Spinal cord (tissue), 10 donors: ENCODE measurements around the gene STRN3. TPM values are rescaled to one million over a fixed set of nuclear protein-coding genes. Genes with fewer than 3 reads are reported as not detected.
A peak's percentile ranks its signal among the peaks of the same experiment; 100 is the strongest.
"Not testable (repeated sequence)": the region's sequence is repeated elsewhere in the genome, so short reads cannot be mapped to it uniquely, and the experiment has no call there.

Source experiments
- DNase-seq, 6 donors: peaks; one replicate each; pipeline versions ENCODE4 v3.0.0 to v3.0.0-alpha.2; 2013 to 2015; ENCODE audit warnings: low spot score in 6 of 6, low read depth in 4 of 6
- H3K27ac ChIP-seq: one replicate; pipeline ENCODE4 v1.5.1; 2013; ENCODE audit warnings: low read depth, low read length, control low read depth
- H3K27me3 ChIP-seq: one replicate; pipeline ENCODE4 v1.6.1; 2013; ENCODE audit warnings: low read length; ENCODE audit not compliant: control insufficient read depth, insufficient read depth
- H3K36me3 ChIP-seq: one replicate; pipeline ENCODE4 v1.6.1; 2013; ENCODE audit warnings: low read length; ENCODE audit not compliant: control insufficient read depth, insufficient read depth
- H3K4me1 ChIP-seq: one replicate; pipeline ENCODE4 v1.6.1; 2013; ENCODE audit warnings: low read length; ENCODE audit not compliant: control insufficient read depth, insufficient read depth
- H3K4me3 ChIP-seq: one replicate; pipeline ENCODE4 v1.5.1; 2013; ENCODE audit warnings: low read depth, low read length, control low read depth
- H3K9me3 ChIP-seq: one replicate; pipeline ENCODE4 v1.6.1; 2013; ENCODE audit warnings: low read length; ENCODE audit not compliant: control insufficient read depth, insufficient read depth
- WGBS: methylation state at CpG from one replicate; pipeline ENCODE4 v1.1.5; 2013; ENCODE audit warnings: missing lambda C conversion rate; ENCODE audit not compliant: insufficient coverage; 5-methylcytosine and 5-hydroxymethylcytosine counted together
- polyA plus RNA-seq, 2 donors: library from polyadenylated mRNA; unstranded; fragments of 120-200 nt; gene quantifications; one replicate each; pipeline ENCODE4 v1.2.1, GENCODE V29; 2013; ENCODE audit not compliant: insufficient read length in 2 of 2
- total RNA-seq, 2 donors: library from RNA; depleted of rRNA in 1 of 2; stranded (reverse); fragments of 120-200 nt in 1 of 2; fragments of >200 nt in 1 of 2; gene quantifications; one replicate each; pipeline versions ENCODE4 v1.2.3 to v1.2.4, GENCODE V29; 2013 to 2014
- donor health status: healthy.

The STRN3 gene
- total and polyA plus RNA-seq, 4 donors, result 31.6 to 72.7 (median 45.8) TPM

DNA sequence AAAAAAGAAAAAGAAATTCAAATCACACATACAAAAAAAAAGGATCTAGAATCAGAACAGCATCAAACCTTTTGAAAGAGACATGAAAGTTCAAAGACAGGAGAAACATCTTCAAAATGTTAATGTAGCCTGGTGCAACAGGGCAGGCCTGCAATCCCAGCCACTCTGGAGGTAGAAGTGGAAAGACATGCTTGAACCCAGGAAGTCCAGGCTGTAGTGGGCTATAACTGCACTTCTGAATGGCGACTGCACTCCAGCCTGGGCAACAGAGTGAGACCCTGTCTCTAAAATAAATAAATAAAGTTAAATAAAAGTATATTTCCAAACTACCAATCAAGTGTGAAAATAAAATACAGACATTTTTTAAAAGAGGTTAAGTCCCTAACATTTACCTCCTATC is 19.5 kb downstream of the STRN3 start:
- Histone ChIP-seq H3K27ac (no peak overlapping the region), H3K9me3 (no peaks in the 10 kb centered on the region), H3K4me1 (no peaks in the 10 kb centered on the region), H3K27me3 (no peaks in the 10 kb centered on the region), H3K36me3 (peaks cover 14% of the 10 kb centered on the region), H3K4me3 (no peak overlapping the region)
- DNase-seq, result no peak
- WGBS, result no CpG with 5 or more reads among the region's 1 CpG

DNA sequence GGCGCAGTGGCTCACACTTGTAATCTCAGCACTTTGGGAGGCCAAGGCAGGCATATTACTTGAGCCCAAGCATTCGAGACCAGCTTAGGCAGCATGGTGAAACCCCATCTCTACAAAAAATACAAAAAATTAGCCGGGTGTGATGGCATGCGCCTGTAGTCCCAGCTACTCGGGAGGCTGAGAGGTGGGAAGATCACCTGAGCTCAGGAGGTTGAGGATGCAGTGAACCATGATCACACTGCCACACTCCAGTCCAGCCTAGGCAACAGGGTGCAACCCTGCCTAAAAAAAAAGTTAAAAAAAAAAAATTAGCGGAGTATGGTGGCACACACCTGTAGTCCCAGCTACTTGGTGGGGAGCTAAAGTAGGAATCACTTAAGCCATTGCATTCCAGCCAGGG is 22.2 kb downstream of the STRN3 start:
- not testable (repeated sequence) for DNase-seq, H3K27me3 ChIP-seq, H3K4me1 ChIP-seq, H3K9me3 ChIP-seq, H3K27ac ChIP-seq, H3K4me3 ChIP-seq
- peaks cover 12% of the 10 kb centered on the region for H3K36me3 ChIP-seq
- WGBS, result 97% methylated on average over 5 of the region's 6 CpGs

DNA sequence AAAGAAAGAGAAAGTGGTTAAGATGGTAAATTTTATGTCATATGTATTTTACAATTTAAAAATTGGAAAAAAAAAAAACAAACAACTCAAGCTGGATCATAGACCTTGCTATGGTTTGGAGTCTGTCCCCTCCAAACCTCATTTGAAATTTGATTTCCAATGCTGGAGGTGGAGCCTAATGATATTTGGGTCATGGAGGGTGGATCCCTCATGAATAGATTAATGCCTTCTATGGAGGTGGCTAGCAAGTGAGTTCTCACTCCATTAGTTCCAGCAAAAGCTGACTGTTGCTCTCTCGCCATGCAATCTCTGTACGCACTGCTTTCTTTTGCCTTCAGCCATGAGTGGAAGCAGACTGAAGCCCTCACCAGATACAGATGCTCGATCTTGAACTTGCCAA is 22.9 kb downstream of the STRN3 start:
- WGBS, result 87% methylated on average over 3 of the region's 3 CpGs
- H3K4me1 ChIP-seq, result no peaks in the 10 kb centered on the region
- H3K27ac ChIP-seq, result no peak overlapping the region
- no peak overlapping the region for H3K4me3 ChIP-seq
- H3K36me3 ChIP-seq, result peaks cover 10% of the 10 kb centered on the region
- DNase-seq, result no peak
- H3K9me3 ChIP-seq, result peaks cover 3% of the 10 kb centered on the region
- H3K27me3 ChIP-seq, result no peaks in the 10 kb centered on the region

DNA sequence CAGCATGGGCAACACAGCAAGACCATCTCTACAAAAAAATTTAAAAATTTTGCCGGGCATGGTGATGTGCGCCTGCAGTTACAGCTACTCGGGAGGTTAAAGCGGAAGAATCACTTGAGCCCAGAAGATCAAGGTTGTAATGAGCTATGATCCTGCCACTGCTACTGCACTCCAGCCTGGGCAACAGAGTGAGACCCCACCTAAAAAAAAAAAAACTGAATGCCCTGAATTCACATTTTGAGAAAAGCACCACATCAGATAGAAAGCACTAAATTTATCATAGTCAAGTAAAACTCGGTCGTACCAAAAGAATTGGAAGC is 24.9 kb downstream of the STRN3 start:
- Histone ChIP-seq H3K4me1 (no peaks in the 10 kb centered on the region), H3K27me3 (no peaks in the 10 kb centered on the region), H3K27ac (no peak overlapping the region), H3K4me3 (no peak overlapping the region), H3K36me3 (peaks cover 7% of the 10 kb centered on the region), H3K9me3 (peaks cover 7% of the 10 kb centered on the region)
- WGBS, result 88% methylated on average over 6 of the region's 6 CpGs
- DNase-seq, result no peak

DNA sequence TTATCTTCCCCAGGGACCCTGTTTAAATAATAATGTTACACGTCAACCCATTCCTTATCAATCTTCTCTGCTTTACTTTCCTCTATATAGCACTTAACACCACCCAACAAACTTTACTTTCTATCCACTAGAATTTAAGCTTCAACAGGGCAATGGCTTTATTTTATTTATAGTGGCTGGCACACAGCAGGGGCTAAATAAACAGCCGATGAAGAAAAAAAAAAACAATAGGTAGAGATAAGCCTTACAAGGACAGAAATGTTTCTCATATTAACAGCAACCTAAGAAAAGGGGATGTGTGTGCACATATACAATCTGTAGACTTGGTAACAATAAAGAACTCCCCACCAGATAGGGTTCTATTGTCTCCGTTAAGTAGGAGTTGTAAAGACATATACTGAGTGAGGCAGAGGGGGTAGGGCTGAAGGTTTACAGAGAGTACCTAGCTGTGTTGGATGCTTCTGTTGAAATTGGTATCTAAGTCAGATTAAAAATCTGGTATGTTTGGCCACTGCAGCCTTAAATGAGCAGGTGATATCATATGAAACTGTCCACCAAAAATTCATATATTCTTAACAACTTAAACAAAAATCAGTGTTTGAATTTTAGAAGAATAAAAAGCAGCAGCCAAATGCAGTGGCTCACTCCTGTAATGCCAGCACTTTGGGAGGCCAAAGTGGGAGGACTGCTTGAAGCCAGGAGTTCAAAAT is 25.4 kb downstream of the STRN3 start:
- Histone ChIP-seq H3K4me3 (no peak overlapping the region), H3K4me1 (no peaks in the 10 kb centered on the region), H3K27me3 (no peaks in the 10 kb centered on the region), H3K36me3 (peaks cover 7% of the 10 kb centered on the region), H3K9me3 (peaks cover 7% of the 10 kb centered on the region), H3K27ac (no peak overlapping the region)
- no peak for DNase-seq
- no CpG with 5 or more reads among the region's 3 CpGs for WGBS

DNA sequence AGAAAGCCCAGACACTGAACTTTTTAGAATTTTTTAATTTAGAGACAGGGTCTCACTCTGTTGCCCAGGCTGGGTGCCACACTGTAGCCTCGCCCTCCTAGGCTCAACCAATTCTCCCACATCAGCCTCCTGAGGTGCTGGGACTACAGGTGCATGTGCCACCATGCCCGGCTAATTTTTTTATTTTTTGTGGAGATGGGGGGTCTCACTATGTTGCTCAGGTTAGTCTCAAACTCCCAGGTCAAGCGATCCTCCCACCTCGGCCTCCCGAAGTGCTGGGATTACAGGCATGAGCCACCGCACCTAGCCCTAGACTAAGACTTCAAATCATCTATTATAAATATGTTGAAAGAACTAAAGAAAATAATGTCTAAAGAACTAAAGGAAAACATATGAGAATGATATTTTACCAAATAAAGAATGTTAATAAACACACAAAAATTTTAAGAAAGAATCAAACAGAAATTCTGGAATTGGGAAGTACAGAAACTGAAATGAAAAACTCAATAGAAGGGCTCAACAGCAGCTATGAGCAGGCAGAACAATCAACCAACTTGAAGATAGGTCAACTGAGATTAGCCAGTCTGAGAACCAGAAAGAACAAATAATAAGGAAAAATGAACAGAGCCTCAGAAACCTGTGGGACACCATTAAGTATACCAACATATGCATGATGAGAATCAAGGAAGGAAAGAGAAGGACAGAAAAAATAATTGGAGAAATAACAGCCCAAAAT is 27.0 kb downstream of the STRN3 start:
- no peak overlapping the region for H3K4me3 ChIP-seq
- no peaks in the 10 kb centered on the region for H3K4me1 ChIP-seq
- no peak overlapping the region for H3K27ac ChIP-seq
- WGBS, result no CpG with 5 or more reads among the region's 6 CpGs
- H3K27me3 ChIP-seq, result no peaks in the 10 kb centered on the region
- DNase-seq, result no peak
- peaks cover 4% of the 10 kb centered on the region for H3K36me3 ChIP-seq
- H3K9me3 ChIP-seq, result peaks cover 7% of the 10 kb centered on the region

DNA sequence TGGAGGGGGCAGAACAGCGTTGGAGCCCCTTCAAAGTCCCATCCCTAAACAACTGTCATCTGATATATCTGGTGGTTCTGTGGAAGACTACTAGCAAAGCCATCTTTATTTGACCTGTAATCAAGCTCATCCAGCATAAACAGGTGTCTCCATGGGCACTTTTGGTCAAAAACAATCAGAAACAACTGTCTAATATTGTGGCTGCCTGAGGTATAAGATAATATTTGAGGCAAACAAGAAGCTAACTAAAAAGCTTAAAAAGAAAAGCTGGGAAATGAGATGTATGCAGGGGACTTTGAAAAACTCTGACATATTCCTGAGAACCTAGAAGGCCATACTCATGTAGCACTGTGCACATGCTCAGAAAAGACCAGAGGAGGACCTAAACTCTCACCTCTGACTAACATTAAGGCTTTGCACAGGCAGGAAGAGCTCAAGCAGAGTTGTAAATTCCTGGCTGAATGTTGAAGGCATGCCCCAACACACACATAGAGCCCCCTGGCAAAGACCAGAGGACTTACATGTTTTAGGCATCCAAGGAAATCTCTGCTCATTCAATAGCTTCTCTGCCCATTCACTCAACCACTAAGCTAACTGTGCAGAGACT is 28.0 kb downstream of the STRN3 start:
- Histone ChIP-seq H3K27me3 (no peaks in the 10 kb centered on the region), H3K4me3 (no peak overlapping the region), H3K36me3 (peaks cover 4% of the 10 kb centered on the region), H3K4me1 (no peaks in the 10 kb centered on the region), H3K27ac (no peak overlapping the region), H3K9me3 (peaks cover 7% of the 10 kb centered on the region)
- WGBS, result no CpG with 5 or more reads among the region's 1 CpG
- DNase-seq, result no peak

DNA sequence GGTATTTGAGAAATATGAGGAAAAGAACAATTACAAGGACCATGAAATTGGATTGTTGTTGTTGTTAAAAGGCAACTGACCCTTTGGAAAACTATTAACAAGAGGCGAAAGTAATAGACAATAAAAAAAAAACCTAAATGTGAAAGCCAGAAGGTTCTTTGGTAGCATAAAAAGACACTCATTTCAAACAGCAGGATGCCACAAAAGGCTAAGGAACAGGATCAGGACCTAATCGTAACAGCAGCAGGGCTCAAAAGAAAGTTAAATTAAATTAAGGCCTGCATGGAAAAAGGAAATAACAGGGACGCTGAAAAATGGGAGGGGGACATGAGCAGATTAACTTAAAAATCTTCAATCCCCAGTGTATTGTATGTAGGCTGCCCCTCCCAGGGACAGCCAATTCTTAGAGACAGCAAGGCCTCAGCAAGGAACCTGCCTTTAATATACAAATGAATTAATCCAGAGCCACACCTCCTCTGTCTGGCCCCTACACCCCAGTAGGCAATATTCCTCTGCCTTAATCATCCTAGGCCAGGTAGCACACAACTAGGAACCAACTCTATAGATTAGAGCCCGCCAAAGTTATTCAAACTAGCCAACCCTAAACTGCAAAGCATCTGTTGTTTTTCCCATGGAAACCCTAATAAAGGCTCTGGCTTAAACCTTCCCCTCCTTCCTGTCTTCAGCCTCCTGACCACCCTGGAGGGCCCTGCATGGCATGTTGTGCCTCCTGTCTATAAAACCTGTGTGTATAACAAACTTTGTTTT is 29.1 kb downstream of the STRN3 start:
- no peak for DNase-seq
- Histone ChIP-seq H3K27me3 (no peaks in the 10 kb centered on the region), H3K4me3 (no peak overlapping the region), H3K9me3 (peaks cover 7% of the 10 kb centered on the region), H3K4me1 (no peaks in the 10 kb centered on the region), H3K27ac (no peak overlapping the region), H3K36me3 (no peaks in the 10 kb centered on the region)
- 90% methylated on average over 1 of the region's 4 CpGs for WGBS

DNA sequence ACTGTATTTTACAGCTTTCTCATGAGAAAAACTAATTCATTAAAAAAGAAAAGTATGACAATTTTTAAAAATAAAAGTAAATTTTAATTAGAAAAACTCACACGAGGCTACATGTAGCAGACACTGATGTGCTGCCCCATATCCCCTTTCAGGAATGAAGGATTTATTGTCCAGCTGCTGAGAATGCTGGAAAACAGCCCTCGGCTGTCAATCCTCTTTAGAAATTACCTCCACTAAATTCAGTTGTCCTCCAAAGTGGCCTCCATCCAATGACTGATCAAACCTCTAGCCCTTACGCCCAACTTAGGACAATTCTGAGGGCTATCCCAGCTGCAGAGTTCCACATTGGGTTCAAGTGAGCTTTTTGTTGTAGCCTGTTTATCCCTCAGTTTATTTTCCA is 30.5 kb downstream of the STRN3 start:
- no peak overlapping the region for H3K4me3 ChIP-seq
- H3K36me3 ChIP-seq, result no peaks in the 10 kb centered on the region
- peaks cover 7% of the 10 kb centered on the region for H3K9me3 ChIP-seq
- no peak overlapping the region for H3K27ac ChIP-seq
- WGBS, result 71% methylated on average over 1 of the region's 3 CpGs
- peak in 1 of 6 donors; percentile 12 for DNase-seq
- H3K27me3 ChIP-seq, result no peaks in the 10 kb centered on the region
- no peaks in the 10 kb centered on the region for H3K4me1 ChIP-seq
